GM19463 (cell line): ENCODE data around the gene MEPCE.
"Not testable (repeated sequence)": the region's sequence is repeated elsewhere in the genome, so short reads cannot be mapped to it uniquely, and the experiment has no call there.

Experiments used
- ATAC-seq: cut with Tn5 transposase; IDR thresholded peaks from one replicate; pipeline ENCODE4 v1.9.1; 2021; ENCODE audit warnings: mild to moderate bottlenecking, moderate library complexity; ENCODE audit not compliant: unreplicated experiment

MEPCE gene

GRCh38 chr7:100429637-100430492 lies at the start of gene MEPCE:
TSS of gene MEPCE (plus strand) at chr7:100429831. CDS start at chr7:100430019, 188 bp downstream.
- peak; percentile 37 for ATAC-seq

DNA sequence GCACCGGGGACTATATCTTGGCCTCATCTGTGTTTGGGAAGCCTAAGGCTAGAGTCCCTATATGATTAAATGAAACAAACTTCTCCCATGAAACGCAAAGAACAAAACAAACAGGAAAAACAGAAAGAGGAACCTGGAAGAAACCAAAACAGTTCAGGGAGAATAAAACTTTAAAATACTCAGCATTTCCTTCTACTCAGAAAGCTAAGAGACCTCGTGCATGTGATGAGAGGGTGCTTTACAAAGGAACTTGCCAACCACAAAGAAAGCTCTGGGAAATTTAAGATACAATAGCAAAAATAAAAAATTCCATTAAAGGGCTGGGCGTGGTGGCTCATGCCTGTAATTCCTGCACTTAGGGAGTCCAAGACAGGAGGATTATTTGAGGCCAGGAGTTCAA lies 49.4 kb upstream of the MEPCE start:
- ATAC-seq = no peak

GRCh38 chr7:100381531-100382233 lies 47.9 kb upstream of the MEPCE start:
- not testable (repeated sequence) for ATAC-seq

DNA sequence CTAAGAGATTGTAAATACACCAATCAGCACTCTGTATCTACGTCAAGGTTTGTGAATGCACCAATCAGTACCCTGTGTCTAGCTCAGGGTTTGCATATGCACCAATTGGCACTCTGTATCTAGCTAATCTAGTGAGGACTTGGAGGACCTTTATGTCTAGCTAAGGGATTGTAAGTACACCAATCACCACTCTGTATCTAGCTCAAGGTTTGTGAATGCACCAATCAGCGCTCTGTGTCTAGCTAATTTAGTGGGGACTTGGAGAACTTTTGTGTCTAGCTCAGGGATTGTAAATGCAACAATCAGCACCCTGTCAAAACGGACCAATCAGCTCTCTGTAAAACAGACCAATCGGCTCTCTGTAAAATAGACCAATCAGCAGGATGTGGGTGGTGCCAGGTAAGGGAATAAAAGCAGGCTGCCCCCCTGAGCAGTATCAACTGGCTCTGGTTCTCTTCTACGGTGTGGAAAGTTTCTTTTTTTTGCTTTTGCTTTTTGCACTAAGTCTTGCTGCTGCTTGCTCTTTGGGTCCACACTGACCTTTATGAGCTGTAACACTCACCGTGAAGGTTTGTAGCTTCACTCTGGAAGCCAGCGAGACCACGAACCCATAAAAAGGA lies 47.3 kb upstream of the MEPCE start:
- not testable (repeated sequence) for ATAC-seq

DNA sequence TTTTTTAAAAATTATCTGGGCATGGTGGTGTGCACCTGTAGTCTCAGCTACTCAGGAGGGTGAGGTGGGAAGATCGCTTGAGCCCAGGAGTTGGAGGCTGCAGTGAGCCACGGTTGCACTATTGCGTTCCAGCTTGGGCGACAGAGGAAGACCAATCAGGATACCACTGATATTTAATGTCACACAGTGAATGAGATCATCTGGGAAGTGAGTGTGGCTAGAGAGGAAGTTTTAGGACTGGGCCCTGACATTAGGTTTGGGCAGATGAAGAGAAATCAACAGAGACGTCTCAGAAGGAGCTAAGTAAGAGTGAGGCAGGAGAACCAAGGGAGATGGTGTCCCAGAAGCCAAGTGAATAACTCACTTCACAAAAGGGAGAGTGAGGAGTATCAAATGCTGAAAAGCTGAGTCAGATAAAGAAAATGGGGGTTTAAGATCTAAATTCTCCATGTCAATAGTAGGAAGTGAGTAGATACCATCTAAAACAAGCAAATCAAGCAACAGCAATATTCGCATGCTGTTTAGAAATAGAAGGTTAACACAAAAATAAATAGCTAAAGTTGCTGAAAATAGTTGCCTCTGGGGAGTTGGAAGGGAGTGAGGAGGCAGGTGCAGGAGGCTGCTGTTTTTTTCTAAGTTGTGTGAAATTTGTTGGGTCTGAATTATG lies 44.9 kb upstream of the MEPCE start:
- ATAC-seq = no peak

GRCh38 chr7:100386940-100387339 lies 42.7 kb upstream of the MEPCE start:
- ATAC-seq = no peak

- ATAC-seq = no peak
Observed at GRCh38 chr7:100387695-100388094, 41.9 kb upstream of the MEPCE start.

- no peak for ATAC-seq
Observed at GRCh38 chr7:100389437-100390088, 40.1 kb upstream of the MEPCE start.

DNA sequence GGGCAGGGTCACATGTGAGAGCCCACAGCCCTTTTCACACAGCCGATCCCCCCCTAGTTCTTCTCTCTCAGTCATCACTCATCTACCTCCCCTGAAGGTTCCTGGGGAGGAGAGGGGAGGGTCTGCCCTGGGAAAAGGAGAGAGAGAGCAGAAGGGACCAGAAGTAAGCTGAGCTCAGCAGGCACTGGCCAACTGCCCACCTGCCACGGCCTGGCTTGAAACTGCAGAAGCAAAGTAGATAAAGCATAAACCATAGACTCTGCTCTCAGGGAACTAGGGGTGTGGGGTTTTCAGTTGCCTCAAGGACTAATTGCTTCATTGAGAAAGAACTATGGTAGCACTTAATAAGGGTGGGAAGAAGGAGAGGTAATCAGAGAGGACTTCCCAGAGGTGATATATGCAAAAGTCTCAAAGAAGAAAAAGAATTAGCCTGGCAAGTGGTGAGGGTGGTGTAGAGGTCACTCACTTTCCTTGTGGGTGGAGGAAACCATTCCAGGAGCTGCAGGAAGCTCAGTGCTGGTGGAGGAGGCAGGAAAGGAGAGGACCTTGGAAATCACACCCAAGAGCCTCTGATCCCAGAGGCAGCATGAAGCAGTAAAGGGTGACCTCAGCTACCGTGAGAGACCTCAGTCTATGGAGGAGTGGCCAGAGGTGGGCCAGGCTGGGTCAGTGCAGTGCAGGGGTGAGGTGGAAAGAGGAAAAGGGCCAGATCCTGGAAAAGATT lies 39.2 kb upstream of the MEPCE start:
- ATAC-seq = no peak

DNA sequence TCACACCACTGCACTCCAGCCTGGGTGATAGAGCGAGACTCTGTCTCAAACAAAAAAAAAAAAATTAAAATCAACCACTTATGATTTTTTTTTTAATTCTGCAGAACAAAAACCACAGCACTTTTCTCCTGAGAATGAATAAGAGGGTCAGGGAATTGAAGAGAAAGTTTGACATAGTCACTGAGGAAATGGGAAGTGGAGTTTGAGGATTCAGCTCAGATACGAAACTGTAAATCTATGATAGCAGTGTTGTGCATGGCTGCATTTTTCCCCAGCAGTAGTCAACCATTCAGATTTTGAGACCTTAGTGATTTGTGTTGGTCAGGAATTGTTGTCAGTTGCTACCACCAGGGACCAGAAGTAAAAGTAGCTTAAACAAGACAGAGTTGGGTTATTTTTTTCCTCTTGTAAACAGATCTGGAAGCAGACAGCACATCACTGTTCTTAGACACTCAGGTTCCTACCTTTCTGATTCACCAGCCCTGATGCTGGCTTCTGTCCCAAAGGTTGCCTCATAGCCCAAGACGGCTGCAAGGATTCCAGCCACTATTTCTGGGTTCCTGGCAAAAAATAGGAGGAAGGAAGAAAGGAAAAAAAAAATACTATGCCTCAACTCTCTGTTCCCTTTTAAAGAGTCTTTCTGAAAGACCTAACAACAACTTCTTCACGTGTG lies 36.3 kb upstream of the MEPCE start:
- no peak for ATAC-seq

GRCh38 chr7:100394077-100394476 lies 35.6 kb upstream of the MEPCE start:
- no peak for ATAC-seq

DNA sequence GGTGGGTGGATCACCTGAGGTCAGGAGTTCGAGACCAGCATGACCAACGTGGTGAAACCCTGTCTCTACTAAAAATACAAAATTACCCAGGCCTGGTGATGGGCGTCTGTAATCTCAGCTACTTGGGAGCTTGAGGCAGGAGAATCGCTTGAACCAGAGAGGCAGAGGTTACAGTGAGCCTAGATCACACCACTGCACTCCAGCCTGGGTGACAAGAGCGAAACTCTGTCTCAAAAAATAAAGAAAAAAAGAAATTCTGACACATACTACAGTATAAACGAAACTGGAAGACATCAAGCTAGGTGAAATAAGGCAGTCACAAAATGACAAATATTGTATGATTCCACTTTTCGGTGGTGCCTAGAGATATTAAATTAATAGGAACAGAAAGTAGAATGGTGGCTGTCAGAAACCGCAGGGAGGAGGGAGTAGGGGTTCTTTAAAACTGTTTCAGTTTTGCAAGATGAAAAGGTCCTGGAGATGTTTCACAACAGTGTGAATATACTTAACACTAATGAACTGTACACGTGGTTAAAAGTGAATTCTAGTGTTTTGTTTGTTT lies 33.1 kb upstream of the MEPCE start:
- ATAC-seq = peak; percentile 86

DNA sequence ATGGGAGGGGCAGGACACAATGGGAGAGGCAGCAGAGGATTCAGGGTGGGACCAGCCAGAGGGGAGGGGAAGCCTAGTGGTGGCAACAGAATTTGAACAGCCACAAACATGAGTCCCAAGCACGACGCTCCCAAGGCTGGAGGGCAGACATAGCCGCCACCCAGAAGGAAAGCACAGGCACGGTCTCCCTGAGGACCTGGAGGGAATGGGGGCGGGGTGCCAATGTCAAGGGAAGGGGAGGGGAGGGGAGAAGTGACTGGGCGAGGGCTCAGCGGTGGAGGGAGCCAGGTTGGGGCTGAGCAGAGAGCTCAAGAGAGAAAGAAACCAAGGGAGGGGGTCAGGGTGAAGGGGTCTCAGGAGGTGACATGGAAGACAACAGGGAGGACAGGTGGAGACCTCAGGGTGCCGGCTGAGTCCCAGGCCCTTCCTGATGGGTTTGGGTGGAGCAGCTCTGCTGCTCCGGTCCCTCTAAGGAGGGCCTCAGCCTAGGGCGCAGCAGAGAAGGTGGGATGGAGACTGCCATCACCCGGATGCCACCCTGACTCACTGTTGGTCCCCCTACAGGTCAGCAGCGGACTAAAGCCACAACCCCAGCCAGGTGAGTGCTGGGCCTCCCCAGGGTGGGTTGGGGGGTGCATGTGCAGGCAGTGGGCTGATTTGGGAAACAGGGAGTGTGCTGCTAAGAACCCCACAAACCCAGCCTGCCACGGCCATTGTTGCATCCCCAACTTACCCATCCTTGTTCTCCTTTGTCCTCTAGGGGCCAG lies 32.1 kb upstream of the MEPCE start:
- no peak for ATAC-seq

- ATAC-seq = no peak
Observed at GRCh38 chr7:100398239-100398638, 31.4 kb upstream of the MEPCE start.

DNA sequence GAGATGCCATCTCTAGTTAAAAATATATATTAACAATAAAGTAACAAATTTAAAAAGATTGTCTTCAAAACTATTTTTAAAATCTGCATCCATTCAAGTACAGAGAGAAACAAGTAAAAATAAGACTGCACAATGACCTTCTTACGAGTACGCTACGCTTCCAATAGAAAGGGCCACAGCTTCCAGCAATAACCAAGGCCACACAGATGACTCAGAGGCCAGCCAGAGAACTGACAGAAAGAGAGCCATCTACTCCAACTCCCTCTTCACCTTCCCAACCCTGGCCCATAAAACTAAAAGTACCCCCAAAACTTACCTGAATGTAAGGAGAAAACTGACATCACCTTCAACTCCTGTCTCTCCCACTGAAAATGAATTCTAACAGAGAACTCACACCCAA lies 29.6 kb upstream of the MEPCE start:
- no peak for ATAC-seq

- ATAC-seq = no peak
Observed at GRCh38 chr7:100400656-100401055, 29.0 kb upstream of the MEPCE start.

DNA sequence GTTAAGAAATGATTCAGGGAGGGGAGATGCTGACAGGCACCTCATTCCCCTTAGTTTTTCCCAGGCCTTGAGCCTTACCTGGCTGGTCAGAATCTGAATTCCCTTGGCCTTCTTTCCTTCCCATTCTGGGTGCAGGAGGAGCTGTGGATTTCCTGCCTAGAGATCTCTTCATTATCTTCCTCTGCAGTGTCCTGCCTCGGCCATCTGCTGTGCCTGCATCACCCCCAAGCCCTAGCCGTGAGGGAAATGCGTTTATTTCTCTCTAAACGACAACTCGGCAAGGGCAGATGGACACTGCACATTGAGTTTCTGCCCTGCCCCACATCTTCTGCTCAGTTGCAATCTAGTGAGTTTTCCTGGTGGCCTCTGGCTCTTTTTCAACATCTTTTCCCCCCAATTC lies 27.8 kb upstream of the MEPCE start:
- no peak for ATAC-seq

DNA sequence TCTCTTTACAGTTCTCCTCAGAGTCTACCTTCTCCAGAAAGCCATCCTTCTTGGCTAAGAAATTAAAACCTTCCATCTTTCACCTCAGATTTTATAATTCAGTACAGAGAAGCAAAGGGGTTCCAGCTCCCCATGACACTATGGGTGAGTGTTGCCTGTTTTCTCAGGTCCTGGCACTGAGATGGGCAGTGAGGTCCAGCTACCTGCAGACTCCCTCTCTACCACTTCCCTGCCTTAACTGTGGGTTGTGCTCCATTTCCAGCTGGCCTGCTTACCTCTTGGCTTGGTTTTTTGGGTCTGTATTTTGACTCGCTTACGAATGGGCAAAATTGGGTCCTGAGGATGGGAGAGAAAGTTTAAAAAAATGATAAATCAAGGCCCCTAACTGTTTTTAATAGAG lies 27.4 kb upstream of the MEPCE start:
- no peak for ATAC-seq
